Measurements from ENCODE around the gene CALHM1. TPM values are rescaled to one million over a fixed set of nuclear protein-coding genes. Genes with fewer than 3 reads are reported as not detected.

CALHM1 gene
- total RNA-seq, 1 donor from 2014 or later: not detected

GRCh38 chr10:103502849-103503660 is 44.4 kb upstream of the CALHM1 start:
- intact Hi-C loops (cut with DNase I): no loop called here
- peaks cover 8% of the 10 kb centered on the region for H3K4me1 ChIP-seq
- no peak overlapping the region for H3K4me3 ChIP-seq
- H3K27ac ChIP-seq: no peak overlapping the region
- no peaks in the 10 kb centered on the region for H3K27me3 ChIP-seq
- DNase-seq (ENCODE audit: extremely low spot score in 2 of 2): no peak
- no peaks in the 10 kb centered on the region for H3K9me3 ChIP-seq
- no peaks in the 10 kb centered on the region for H3K36me3 ChIP-seq
- TF ChIP-seq CTCF (IDR thresholded peaks at IDR 0.05) (no peak), POLR2A (IDR thresholded peaks at IDR 0.05) (no peak), POLR2AphosphoS5 (IDR thresholded peaks at IDR 0.05; ENCODE audit: insufficient read depth in 1 of 2, low read depth in 1 of 2) (no peak)

- intact Hi-C loops (cut with DNase I): no loop called here
- no peak for TF ChIP-seq CTCF (IDR thresholded peaks at IDR 0.05)
- no peak for TF ChIP-seq POLR2AphosphoS5 (IDR thresholded peaks at IDR 0.05; ENCODE audit: insufficient read depth in 1 of 2, low read depth in 1 of 2)
- TF ChIP-seq POLR2A (IDR thresholded peaks at IDR 0.05): no peak
- DNase-seq (ENCODE audit: extremely low spot score in 2 of 2): no peak
Observed at GRCh38 chr10:103501186-103501585, 42.5 kb upstream of the CALHM1 start.

GRCh38 chr10:103500481-103500880 is 41.8 kb upstream of the CALHM1 start:
- TF ChIP-seq POLR2A (IDR thresholded peaks at IDR 0.05) (no peak), CTCF (IDR thresholded peaks at IDR 0.05) (no peak)
- Histone ChIP-seq H3K9me3 (no peaks in the 10 kb centered on the region), H3K4me1 (peaks cover 8% of the 10 kb centered on the region), H3K27ac (no peak overlapping the region), H3K4me3 (no peak overlapping the region), H3K27me3 (no peaks in the 10 kb centered on the region), H3K36me3 (no peaks in the 10 kb centered on the region)
- intact Hi-C loops (cut with DNase I): no loop called here
- DNase-seq (ENCODE audit: extremely low spot score in 2 of 2): no peak

More at GRCh38 chr10:103501186-103501585, 42.5 kb upstream of the CALHM1 start:
- Histone ChIP-seq H3K9me3 (no peaks in the 10 kb centered on the region), H3K36me3 (no peaks in the 10 kb centered on the region), H3K4me3 (no peak overlapping the region), H3K27ac (no peak overlapping the region), H3K4me1 (peaks cover 8% of the 10 kb centered on the region), H3K27me3 (no peaks in the 10 kb centered on the region)

- no peaks in the 10 kb centered on the region for H3K9me3 ChIP-seq
- no peak for DNase-seq (ENCODE audit: extremely low spot score in 2 of 2)
- no peaks in the 10 kb centered on the region for H3K27me3 ChIP-seq
- intact Hi-C loops (cut with DNase I): no loop called here
- H3K27ac ChIP-seq: no peak overlapping the region
- peaks cover 11% of the 10 kb centered on the region for H3K4me1 ChIP-seq
- no peak overlapping the region for H3K4me3 ChIP-seq
- no peak for TF ChIP-seq CTCF (IDR thresholded peaks at IDR 0.05)
- no peak for TF ChIP-seq POLR2AphosphoS5 (IDR thresholded peaks at IDR 0.05; ENCODE audit: insufficient read depth in 1 of 2, low read depth in 1 of 2)
- no peaks in the 10 kb centered on the region for H3K36me3 ChIP-seq
Observed at GRCh38 chr10:103499881-103500280, 41.2 kb upstream of the CALHM1 start.

GRCh38 chr10:103498936-103499638 is 40.4 kb upstream of the CALHM1 start:
- H3K36me3 ChIP-seq: no peaks in the 10 kb centered on the region
- peaks cover 13% of the 10 kb centered on the region for H3K4me1 ChIP-seq
- H3K27me3 ChIP-seq: no peaks in the 10 kb centered on the region
- intact Hi-C loops (cut with DNase I): no loop called here
- H3K27ac ChIP-seq: no peak overlapping the region
- no peak for DNase-seq (ENCODE audit: extremely low spot score in 2 of 2)
- no peaks in the 10 kb centered on the region for H3K9me3 ChIP-seq
- H3K4me3 ChIP-seq: no peak overlapping the region
- TF ChIP-seq CTCF (IDR thresholded peaks at IDR 0.05) (no peak), POLR2A (IDR thresholded peaks at IDR 0.05) (no peak), POLR2AphosphoS5 (IDR thresholded peaks at IDR 0.05; ENCODE audit: insufficient read depth in 1 of 2, low read depth in 1 of 2) (no peak)
